ENCODE measurements around the gene SOS1.

SOS1 gene

GRCh38 chr2:39099310-39099869 is 21.5 kb downstream of the SOS1 start:
- TF ChIP-seq, protein P1, sequence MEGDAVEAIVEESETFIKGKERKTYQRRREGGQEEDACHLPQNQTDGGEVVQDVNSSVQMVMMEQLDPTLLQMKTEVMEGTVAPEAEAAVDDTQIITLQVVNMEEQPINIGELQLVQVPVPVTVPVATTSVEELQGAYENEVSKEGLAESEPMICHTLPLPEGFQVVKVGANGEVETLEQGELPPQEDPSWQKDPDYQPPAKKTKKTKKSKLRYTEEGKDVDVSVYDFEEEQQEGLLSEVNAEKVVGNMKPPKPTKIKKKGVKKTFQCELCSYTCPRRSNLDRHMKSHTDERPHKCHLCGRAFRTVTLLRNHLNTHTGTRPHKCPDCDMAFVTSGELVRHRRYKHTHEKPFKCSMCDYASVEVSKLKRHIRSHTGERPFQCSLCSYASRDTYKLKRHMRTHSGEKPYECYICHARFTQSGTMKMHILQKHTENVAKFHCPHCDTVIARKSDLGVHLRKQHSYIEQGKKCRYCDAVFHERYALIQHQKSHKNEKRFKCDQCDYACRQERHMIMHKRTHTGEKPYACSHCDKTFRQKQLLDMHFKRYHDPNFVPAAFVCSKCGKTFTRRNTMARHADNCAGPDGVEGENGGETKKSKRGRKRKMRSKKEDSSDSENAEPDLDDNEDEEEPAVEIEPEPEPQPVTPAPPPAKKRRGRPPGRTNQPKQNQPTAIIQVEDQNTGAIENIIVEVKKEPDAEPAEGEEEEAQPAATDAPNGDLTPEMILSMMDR (IDR thresholded peaks at IDR 0.05; ENCODE audit: insufficient read depth, low read length, poor library complexity, severe bottlenecking) = no peak
- no peaks in the 10 kb centered on the region for H3K36me3 ChIP-seq (ENCODE audit: control insufficient read depth, insufficient read depth, low read length)
- no peak for DNase-seq (ENCODE audit: extremely low read depth, insufficient read length)
- H3K27me3 ChIP-seq (replicated peaks; ENCODE audit: control insufficient read depth, insufficient read depth, low read length) = no peaks in the 10 kb centered on the region
- H3K4me3 ChIP-seq (replicated peaks; ENCODE audit: low read depth, low read length) = no peak overlapping the region

- no peak for DNase-seq (ENCODE audit: extremely low read depth, insufficient read length)
- Histone ChIP-seq H3K4me3 (replicated peaks; ENCODE audit: low read depth, low read length) (no peak overlapping the region), H3K36me3 (ENCODE audit: control insufficient read depth, insufficient read depth, low read length) (no peaks in the 10 kb centered on the region), H3K27me3 (replicated peaks; ENCODE audit: control insufficient read depth, insufficient read depth, low read length) (no peaks in the 10 kb centered on the region)
- TF ChIP-seq, protein P1 (IDR thresholded peaks at IDR 0.05; ENCODE audit: insufficient read depth, low read length, poor library complexity, severe bottlenecking) = no peak
Measured at GRCh38 chr2:39095624-39096023, 25.2 kb downstream of the SOS1 start.

- Histone ChIP-seq H3K4me3 (replicated peaks; ENCODE audit: low read depth, low read length) (no peak overlapping the region; the same call in 1 of the 2 replicates), H3K36me3 (ENCODE audit: control insufficient read depth, insufficient read depth, low read length) (no peaks in the 10 kb centered on the region; the same call in 1 of the 2 replicates), H3K27me3 (replicated peaks; ENCODE audit: control insufficient read depth, insufficient read depth, low read length) (no peaks in the 10 kb centered on the region)
- peak; percentile 44 for DNase-seq (ENCODE audit: extremely low read depth, insufficient read length)
- TF ChIP-seq, protein P1 (IDR thresholded peaks at IDR 0.05; ENCODE audit: insufficient read depth, low read length, poor library complexity, severe bottlenecking) = no peak
Measured at GRCh38 chr2:39094717-39095363, 26.0 kb downstream of the SOS1 start.

- DNase-seq (ENCODE audit: extremely low read depth, insufficient read length) = peak; percentile 9
- no peaks in the 10 kb centered on the region for H3K27me3 ChIP-seq (replicated peaks; ENCODE audit: control insufficient read depth, insufficient read depth, low read length)
- H3K4me3 ChIP-seq (replicated peaks; ENCODE audit: low read depth, low read length) = peak overlapping the region; percentile 14
- H3K36me3 ChIP-seq (ENCODE audit: control insufficient read depth, insufficient read depth, low read length) = no peaks in the 10 kb centered on the region; the same call in 1 of the 2 replicates
- TF ChIP-seq, protein P1 (IDR thresholded peaks at IDR 0.05; ENCODE audit: insufficient read depth, low read length, poor library complexity, severe bottlenecking) = no peak
Measured at GRCh38 chr2:39093218-39093898, 27.5 kb downstream of the SOS1 start.

DNA sequence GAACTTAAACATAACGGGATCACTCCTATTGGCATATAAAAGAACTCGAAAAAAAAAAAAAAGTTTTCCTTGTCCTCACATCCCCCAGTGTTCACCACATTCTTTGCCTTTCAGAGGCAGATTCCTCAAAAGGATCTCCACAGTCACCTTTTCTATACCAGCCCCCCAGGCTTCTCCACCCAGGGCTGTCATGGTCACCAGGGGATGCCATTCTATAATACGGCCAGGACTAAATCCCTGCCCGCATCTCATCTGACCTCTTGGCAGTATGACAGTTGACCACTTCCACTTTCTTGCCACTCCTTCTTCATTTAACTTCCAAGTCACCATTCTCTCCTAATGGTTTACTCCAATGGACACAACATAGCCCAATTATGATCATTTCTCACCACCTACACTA is 29.3 kb downstream of the SOS1 start:
- Histone ChIP-seq H3K36me3 (ENCODE audit: control insufficient read depth, insufficient read depth, low read length) (no peaks in the 10 kb centered on the region; the same call in 1 of the 2 replicates), H3K27me3 (replicated peaks; ENCODE audit: control insufficient read depth, insufficient read depth, low read length) (no peaks in the 10 kb centered on the region), H3K4me3 (replicated peaks; ENCODE audit: low read depth, low read length) (no peak overlapping the region)
- no peak for DNase-seq (ENCODE audit: extremely low read depth, insufficient read length)
- TF ChIP-seq, protein P1 (IDR thresholded peaks at IDR 0.05; ENCODE audit: insufficient read depth, low read length, poor library complexity, severe bottlenecking) = no peak

All from GM06990 (cell line).